Right lobe of liver (tissue), 6 donors: Measurements from ENCODE around the gene BDNF. TPM values are rescaled to one million over a fixed set of nuclear protein-coding genes. Genes with fewer than 3 reads are reported as not detected.
"Not testable (repeated sequence)": the region's sequence is repeated elsewhere in the genome, so short reads cannot be mapped to it uniquely, and the experiment has no call there.

Experiments used
- ATAC-seq, 4 donors: fragments of 200-7000 bp; cut with Tn5 transposase; one replicate each; pipeline ENCODE4 v1.9.1; 2020; ENCODE audit warnings: mild to moderate bottlenecking in 4 of 4, moderate library complexity in 4 of 4
- DNase-seq, 3 donors: peaks; one replicate each; pipeline ENCODE4 v3.0.0-alpha.2; 2020
- H3K27ac ChIP-seq, 3 donors: fragments of 200-600 bp; one replicate each; pipeline ENCODE4 v1.8.0; 2022
- H3K27me3 ChIP-seq, 2 donors: fragments of 200-600 bp; one replicate each; pipeline ENCODE4 v1.8.0; 2022
- H3K36me3 ChIP-seq, 4 donors: fragments of 200-600 bp; sonication (generic) in 1 of 4; one replicate each; pipeline versions ENCODE4 v1.5.1 to v1.8.0; 2017 to 2022; ENCODE audit warnings: control low read depth in 1 of 4
- H3K4me1 ChIP-seq, 4 donors: fragments of 200-600 bp; sonication (generic) in 1 of 4; one replicate each; pipeline versions ENCODE4 v1.5.1 to v1.8.0; 2017 to 2022; ENCODE audit warnings: control low read depth in 1 of 4
- H3K4me3 ChIP-seq, 3 donors: fragments of 200-600 bp; one replicate each; pipeline ENCODE4 v1.8.0; 2022
- H3K9me3 ChIP-seq, 4 donors: fragments of 200-600 bp; sonication (generic) in 1 of 4; one replicate each; pipeline versions ENCODE4 v1.5.1 to v1.8.0; 2017 to 2022; ENCODE audit warnings: control low read depth in 1 of 4
- POLR2A ChIP-seq: fragments of 450-650 bp; IDR thresholded peaks from one replicate; pipeline ENCODE4 v1.6.1; 2017; ENCODE audit warnings: antibody characterized with exemption, mild to moderate bottlenecking
- WGBS: methylation state at CpG from one replicate; pipeline ENCODE4 v1.1.6; 2018; ENCODE audit warnings: low coverage, low lambda C conversion rate; ENCODE audit not compliant: insufficient coverage; ENCODE audit errors: missing lambda C conversion rate; 5-methylcytosine and 5-hydroxymethylcytosine counted together
- intact Hi-C, 2 donors: fragments of 100-400 bp; cut with DNase I; formaldehyde crosslinking; loops; one replicate each; pipeline versions ENCODE4 v1.11.2 to v1.14.1; 2022
- total RNA-seq, 6 experiments: library from RNA; depleted of rRNA in 2 of 6; stranded (reverse); fragments of >200 nt in 2 of 6; fragmentation: NEBNext Ultra II Directional in 3 of 6; extraction: Animal tissue kit (Norgen Biotek cat#: 25700) in 3 of 6; gene quantifications; one replicate each; pipeline versions ENCODE4 v1.1.0 to v1.2.4, GENCODE V29; 2016 to 2023
- TF ChIP-seq, protein P1 (sequence below), 4 donors: fragments of 200-600 bp in 3 of 4; fragments of 450-650 bp in 1 of 4; IDR thresholded peaks; one replicate each; pipeline versions ENCODE4 v1.5.1 to v1.8.0; 2016 to 2022; ENCODE audit warnings: antibody characterized with exemption in 4 of 4, mild to moderate bottlenecking in 2 of 4
- donor health status: DM: no; HTN: yes; CAD: no.
- donor health status: DM: no; HTN: no; CAD: no.
- donor health status: DM: no; HTN: no; CAD: no.
- donor health status: DM: no; HTN: yes; CAD: no.
- donor health status: DM: no; HTN: yes; CAD: no.

Gene BDNF
- total RNA-seq, 6 experiments from 2014 or later: 0.06 to 0.27 (median 0.12) TPM; not detected in 3

DNA sequence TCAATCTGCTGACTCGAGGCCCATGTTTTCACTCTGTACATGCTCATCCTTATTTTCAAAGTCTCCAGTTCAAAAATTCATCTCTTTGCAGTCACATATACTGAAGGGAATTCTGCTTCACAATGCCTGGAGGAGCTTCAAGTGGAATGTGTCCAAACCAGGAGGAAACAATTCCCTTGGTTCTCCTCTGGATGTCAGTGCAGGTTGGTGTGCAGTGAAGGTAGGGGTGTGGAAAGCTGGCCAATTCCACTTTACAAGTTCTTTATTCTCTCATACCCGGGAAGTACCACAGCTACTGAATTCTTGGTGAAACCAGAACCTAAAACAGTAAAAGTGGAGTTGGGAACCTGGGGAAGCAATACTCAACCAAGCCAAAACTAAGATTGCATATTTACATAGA is 57.3 kb downstream of the BDNF start:
- no peak for TF ChIP-seq POLR2A
- TF ChIP-seq, protein P1, sequence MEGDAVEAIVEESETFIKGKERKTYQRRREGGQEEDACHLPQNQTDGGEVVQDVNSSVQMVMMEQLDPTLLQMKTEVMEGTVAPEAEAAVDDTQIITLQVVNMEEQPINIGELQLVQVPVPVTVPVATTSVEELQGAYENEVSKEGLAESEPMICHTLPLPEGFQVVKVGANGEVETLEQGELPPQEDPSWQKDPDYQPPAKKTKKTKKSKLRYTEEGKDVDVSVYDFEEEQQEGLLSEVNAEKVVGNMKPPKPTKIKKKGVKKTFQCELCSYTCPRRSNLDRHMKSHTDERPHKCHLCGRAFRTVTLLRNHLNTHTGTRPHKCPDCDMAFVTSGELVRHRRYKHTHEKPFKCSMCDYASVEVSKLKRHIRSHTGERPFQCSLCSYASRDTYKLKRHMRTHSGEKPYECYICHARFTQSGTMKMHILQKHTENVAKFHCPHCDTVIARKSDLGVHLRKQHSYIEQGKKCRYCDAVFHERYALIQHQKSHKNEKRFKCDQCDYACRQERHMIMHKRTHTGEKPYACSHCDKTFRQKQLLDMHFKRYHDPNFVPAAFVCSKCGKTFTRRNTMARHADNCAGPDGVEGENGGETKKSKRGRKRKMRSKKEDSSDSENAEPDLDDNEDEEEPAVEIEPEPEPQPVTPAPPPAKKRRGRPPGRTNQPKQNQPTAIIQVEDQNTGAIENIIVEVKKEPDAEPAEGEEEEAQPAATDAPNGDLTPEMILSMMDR (IDR thresholded peaks at IDR 0.05): no peak

DNA sequence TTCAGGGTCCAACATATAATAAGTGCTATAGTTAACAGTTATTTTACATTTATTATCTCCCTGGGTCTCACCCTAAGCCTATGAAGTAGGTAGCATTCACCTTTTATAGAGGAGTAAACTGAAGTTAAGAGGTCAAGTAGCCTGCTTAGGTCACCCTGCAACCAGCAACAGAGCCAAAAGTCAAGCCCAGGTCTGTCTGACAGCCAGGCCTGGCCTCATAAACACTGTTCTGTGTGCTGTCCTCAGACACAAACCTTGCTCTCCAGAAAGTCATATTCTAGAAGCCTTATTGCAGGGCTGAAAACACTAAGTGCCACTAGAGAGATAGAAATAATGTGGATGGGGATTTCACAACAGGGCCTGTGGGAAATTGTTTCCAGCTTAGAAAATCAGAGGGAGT is 59.3 kb downstream of the BDNF start:
- Histone ChIP-seq H3K27me3 (no peaks in the 10 kb centered on the region), H3K9me3 (no peaks in the 10 kb centered on the region), H3K4me3 (no peak overlapping the region), H3K27ac (no peak overlapping the region), H3K4me1 (no peaks in the 10 kb centered on the region), H3K36me3 (no peaks in the 10 kb centered on the region)
- no peak for DNase-seq
- no peak for TF ChIP-seq POLR2A
- TF ChIP-seq, protein P1 (IDR thresholded peaks at IDR 0.05): no peak
- intact Hi-C loops: no loop called here
- ATAC-seq: no peak

More for the DNA sequence above, 57.3 kb downstream of the BDNF start:
- DNase-seq (no peak), ATAC-seq (no peak)
- Histone ChIP-seq H3K27ac (no peak overlapping the region), H3K4me1 (no peaks in the 10 kb centered on the region), H3K27me3 (no peaks in the 10 kb centered on the region), H3K9me3 (no peaks in the 10 kb centered on the region), H3K4me3 (no peak overlapping the region), H3K36me3 (no peaks in the 10 kb centered on the region)
- intact Hi-C loops: no loop called here
- WGBS: 64% methylated on average over 2 of the region's 2 CpGs

DNA sequence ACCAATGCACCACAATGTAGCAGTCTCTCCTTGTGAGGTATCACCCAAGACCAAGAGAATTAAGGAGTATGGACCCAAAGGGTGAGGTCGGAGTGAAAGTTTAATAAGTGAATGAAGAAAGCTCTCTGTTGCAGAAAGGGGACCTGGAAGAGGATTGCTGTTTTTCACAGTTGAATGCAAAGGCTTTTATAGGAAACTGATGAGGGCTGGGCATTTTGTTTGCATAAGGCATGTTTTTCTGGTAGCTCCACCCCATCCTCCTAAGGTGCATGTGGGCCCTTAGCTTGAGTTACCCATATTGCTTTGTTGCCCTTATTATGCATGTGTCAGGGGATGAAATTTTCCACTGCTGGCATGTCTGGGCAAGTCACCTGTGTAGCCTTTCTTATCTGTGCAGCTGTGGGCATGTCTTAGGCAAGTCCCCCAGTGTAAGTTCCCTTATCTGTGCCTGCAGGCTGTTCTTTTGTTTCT is 64.7 kb downstream of the BDNF start:
- H3K36me3 ChIP-seq: no peaks in the 10 kb centered on the region
- no peaks in the 10 kb centered on the region for H3K9me3 ChIP-seq
- no peaks in the 10 kb centered on the region for H3K4me1 ChIP-seq
- no peak for ATAC-seq
- 70% methylated on average over 1 of the region's 1 CpG for WGBS
- TF ChIP-seq, protein P1 (IDR thresholded peaks at IDR 0.05): no peak
- TF ChIP-seq POLR2A: no peak
- intact Hi-C loops: no loop called here
- no peak overlapping the region for H3K4me3 ChIP-seq
- H3K27me3 ChIP-seq: no peaks in the 10 kb centered on the region
- DNase-seq: no peak
- H3K27ac ChIP-seq: no peak overlapping the region

DNA sequence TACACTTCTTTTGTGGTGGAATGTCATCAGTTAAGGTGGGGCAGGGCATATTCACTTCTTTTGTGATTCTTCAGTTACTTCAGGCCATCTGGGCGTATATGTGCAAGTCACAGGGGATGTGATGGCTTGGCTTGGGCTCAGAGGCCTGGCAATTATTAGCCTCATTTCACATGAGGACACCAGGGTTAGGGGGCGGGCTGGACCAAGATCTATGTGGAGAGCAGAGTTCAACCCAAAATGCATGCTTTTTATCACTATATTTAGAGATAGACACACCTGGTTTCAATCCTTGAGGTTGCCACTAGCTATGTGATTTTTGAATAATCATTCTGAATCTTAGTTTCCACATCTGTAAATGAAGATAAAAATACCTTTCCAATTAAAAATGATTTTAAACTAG is 65.5 kb downstream of the BDNF start:
- H3K36me3 ChIP-seq, H3K27me3 ChIP-seq, intact Hi-C loops, ATAC-seq, DNase-seq, H3K9me3 ChIP-seq, H3K4me3 ChIP-seq, H3K27ac ChIP-seq, H3K4me1 ChIP-seq: not testable (repeated sequence)
- WGBS: 50% methylated on average over 1 of the region's 2 CpGs

DNA sequence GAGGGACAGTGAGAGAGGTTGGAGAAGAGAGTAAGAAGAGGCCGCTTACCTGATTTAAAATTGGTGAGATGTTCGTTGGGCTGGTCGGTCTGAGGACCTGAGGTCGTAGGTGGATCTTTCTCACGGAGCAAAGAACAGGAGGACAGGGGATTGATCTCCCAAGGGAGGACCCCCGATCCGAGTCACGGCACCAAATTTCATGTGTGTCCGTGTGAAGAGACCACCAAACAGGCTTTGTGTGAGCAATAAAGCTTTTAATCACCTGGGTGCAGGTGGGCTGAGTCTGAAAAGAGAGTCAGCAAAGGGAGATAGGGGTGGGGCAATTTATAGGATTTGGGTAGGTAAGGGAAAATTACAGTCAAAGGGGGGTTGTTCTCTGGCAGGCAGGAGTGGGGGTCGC is 66.0 kb downstream of the BDNF start:
- H3K27me3 ChIP-seq, DNase-seq, ATAC-seq, H3K4me1 ChIP-seq, intact Hi-C loops, H3K9me3 ChIP-seq, H3K36me3 ChIP-seq, H3K4me3 ChIP-seq, H3K27ac ChIP-seq: not testable (repeated sequence)
- WGBS: 63% methylated on average over 2 of the region's 10 CpGs

DNA sequence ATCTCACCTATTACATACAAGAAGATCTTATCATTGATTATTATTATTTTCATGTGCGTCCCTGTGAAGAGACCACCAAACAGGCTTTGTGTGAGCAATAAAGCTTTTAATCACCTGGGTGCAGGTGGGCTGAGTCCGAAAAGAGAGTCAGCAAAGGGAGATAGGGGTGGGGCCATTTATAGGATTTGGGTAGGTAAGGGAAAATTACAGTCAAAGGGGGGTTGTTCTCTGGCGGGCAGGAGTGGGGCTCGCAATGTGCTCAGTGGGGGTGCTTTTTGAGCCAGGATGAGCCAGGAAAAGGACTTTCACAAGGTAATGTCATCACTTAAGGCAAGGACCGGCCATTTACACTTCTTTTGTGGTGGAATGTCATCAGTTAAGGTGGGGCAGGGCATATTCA is 71.2 kb downstream of the BDNF start:
- H3K4me3 ChIP-seq, H3K4me1 ChIP-seq, intact Hi-C loops, H3K27me3 ChIP-seq, ATAC-seq, H3K9me3 ChIP-seq, H3K36me3 ChIP-seq, DNase-seq, H3K27ac ChIP-seq: not testable (repeated sequence)
- 85% methylated on average over 5 of the region's 5 CpGs for WGBS
